GM18526 (cell line): ENCODE results near the gene OCRL.

Experiments used
- POLR2A ChIP-seq: IDR thresholded peaks from 3 replicates; pipeline ENCODE4 v1.6.1; 2011; ENCODE audit not compliant: insufficient read length; ENCODE audit errors: extremely low read depth

OCRL gene

DNA sequence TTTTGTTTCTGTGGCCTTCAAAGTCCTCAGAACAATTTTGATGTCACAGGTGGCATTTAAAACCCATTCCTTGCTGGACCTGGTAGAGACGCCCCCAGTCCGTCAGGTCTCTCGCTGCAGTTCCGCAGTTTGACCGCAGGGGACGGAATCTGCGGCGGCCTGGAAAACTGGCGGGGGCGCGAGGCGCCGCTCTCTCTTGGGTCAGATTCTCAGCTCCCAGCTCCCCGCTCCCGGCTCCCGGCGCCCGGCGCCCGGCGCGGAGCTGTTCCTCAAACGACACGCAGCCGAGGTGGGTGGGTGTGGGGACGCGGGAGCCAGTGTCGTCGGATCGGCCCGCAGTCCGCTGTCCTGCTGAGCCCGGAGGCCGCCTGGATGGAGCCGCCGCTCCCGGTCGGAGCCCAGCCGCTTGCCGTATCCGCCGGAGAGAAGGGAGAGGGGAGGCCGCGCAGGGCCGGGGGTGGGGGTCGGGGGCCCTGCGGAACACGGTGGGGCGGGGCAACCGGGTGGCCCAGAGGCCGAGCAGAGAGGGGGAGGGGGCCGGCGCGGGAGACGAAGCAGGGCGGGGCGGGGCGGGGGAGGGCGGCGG, at the start of gene OCRL:
Gene OCRL (plus strand): TSS at position 192 of the 586 bp plus-strand sequence. CDS start 181 bp downstream, at position 373.
- no peak for TF ChIP-seq POLR2A

DNA sequence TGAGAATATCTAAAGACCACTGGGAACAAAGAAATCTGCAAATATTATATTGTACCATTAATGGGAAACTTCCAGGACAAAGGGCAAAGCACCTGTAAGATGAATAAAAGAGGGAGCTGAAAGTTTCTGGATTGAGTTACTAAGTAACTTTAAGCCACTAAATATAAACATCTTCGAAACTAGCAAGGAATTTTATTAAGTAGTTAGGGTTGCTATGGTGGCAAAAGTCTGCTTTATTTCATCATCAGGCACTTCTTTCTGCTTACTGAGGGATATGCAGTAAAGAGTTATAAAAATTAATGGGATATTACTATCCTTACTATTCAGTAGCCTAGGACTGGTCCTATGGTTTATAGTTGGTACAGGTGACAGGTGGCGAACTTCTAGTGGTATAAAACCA, 49.7 kb upstream of the OCRL start:
- no peak for TF ChIP-seq POLR2A

DNA sequence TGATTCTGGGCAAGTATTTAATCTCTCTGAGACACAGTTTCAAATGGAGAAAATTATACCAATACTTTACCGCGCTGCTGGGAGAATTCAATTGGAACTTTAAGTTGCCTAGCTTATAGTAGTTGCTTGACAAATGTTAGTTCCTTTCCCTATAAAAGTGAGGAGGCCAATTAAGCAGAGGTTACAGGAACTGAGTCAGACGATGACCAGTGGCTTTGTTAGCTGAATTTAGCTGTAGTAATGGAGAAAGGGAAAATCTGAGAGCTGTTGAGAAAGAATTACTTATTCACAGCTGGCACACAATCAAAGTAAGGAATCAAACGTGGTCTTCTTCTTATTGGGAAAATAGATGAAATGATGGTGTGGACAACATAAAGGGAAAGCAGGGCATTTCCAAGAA, 46.4 kb upstream of the OCRL start:
- no peak for TF ChIP-seq POLR2A

DNA sequence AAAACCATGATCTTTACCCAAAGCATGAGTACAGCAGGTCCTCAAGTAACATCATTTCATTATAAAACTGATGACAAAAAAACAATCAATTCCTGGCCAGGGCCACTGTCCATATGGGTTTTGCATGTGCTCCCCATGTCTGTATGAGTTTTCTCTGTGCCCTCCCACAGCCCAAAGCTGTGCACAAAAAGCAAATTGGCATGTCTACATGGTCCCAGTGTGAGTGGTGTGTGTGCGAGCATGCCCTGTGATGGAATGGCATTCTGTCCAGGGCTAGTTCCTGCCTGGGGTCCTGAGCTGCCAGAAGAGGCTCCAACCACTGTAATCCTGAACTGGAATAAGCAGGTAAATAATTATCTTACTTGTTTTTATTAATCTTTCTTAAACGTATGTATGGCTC, 45.2 kb upstream of the OCRL start:
- no peak for TF ChIP-seq POLR2A

DNA sequence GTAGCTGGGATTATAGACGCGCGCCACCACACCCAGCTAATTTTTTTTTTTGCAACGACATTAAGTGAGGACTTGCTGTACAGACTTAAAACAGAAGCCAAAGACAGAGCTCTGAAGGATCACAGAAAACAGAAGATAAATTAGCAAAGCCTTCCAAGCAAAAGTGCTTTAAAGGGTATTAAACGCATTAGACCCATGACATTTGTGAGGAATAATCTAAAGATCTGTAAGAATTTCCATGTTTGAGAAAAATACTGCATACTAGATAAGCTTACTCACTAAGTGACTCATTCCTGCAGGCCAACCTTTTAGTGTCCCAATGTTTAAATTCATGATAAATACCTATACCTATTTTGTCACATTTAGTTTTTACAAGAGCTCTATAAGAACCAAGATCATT, 44.2 kb upstream of the OCRL start:
- TF ChIP-seq POLR2A = no peak

DNA sequence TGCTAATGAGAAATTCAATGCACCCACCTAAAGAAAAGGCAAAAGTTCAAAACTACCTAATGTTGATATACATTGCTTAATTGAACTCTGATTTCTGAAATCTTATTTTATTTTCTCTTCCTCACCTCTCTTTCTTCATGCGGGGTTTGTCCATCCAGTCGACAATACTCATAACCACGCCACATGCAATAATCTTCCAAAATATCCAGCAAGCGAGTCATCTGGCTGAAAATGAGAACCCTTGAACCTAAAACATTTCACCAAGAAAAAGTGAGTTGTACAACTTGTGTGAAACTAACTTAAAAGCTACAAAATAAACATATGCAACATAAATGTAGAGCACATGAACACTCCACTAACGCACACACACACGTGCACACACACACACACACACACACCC, 43.4 kb upstream of the OCRL start:
- TF ChIP-seq POLR2A = no peak

DNA sequence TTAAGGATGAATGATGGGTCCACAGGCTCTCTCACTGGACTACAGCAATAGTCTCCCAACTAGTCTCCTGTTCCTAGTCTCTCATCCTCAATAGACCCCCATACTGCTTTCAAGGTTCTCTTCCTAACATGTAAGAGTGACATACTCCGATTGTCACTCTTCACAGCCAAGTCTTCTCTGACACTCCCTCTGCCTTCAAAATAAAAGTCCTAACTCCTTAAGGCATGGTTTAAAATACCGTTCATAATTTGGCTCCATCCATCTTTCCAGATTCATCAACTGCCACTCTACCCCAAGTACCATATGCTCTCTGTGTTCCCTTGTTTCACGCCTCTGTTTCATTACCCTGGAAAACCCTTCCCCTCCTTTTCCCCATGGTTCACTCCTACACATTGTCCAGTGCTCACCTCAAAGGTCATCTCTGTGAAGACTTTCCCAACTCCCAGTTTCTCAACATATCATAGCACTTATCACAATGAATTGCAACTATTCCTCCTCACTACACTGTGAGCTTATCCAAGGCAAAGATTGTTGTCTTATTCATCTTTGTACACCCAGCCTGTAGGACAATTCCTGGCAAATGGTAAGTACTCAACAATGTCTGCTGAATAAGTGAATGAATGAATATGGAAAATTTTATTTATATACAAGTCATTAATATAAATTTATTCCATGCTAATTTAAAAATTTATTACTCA, 42.8 kb upstream of the OCRL start:
- TF ChIP-seq POLR2A = no peak

DNA sequence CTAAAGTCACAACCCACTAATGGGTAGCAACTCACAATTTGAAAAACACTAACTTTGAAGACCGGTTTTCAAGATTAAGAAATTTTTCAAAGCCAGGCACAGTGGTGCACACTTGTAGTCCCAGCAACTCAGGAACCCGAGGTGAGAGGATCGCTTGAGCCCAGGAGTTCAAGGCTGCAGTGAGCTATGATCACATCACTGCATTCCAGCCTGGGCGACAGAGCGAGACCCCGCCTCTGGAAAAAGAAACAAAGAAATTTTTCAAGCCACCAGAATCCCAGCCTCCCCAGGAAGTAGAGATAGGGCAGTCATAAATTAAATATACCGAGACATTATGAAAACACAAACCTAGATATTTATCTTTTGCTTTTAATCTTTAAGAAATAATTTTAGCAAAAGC, 29.7 kb upstream of the OCRL start:
- no peak for TF ChIP-seq POLR2A

DNA sequence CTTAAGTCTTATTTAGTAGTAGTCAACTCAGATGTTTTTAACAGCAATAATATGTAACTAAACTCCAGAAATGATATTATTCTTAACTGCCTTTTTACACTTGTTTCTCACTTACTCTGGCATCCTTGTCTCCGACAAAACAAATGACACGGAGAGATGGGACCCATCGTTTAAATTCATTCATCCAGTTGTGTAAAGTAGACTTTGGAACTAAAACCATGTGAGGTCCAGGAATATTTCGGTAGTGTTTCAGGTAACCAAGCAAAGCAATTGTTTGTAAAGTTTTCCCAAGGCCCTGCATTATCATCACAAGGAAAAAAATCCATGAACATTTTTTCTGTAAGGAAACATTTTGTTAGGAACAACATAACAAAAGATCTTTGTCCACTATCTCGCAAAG, 28.4 kb upstream of the OCRL start:
- no peak for TF ChIP-seq POLR2A

DNA sequence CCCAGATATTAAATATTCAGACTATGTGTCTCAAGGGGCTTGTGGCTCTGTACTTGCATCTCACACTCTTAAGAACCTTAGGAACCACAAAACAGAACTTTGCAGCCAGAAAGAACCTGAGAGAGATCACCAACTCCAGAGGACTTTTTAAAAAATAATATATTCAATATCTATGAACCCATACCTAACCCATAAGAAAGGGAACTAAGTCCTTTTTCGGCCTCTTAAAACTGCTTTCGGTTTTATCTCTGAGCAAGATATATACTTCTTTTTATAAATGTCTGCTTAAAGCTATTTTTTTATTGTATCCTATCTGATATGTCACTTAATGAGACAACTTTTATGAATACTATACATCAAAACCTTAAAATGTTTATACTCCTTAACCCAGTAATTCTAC, 27.6 kb upstream of the OCRL start:
- TF ChIP-seq POLR2A = no peak

DNA sequence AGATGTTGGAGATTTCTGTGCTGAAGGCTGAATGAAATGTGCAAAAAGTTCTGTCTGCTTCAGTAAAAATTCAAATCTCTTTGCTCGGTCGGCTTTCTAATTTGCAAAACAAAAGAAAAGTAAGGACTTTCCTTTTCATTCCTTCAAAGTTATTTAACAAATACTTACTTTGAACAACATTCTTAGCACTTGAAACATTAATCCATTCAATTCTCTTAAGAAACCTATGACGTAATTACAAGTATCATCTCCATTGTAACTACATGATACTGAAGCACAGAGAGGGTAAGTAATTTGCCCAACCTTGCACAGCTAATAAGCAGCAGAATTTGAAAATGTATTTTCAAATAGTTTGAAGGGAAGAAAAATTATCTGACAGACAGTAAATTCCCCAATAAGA, 23.7 kb upstream of the OCRL start:
- TF ChIP-seq POLR2A = no peak

DNA sequence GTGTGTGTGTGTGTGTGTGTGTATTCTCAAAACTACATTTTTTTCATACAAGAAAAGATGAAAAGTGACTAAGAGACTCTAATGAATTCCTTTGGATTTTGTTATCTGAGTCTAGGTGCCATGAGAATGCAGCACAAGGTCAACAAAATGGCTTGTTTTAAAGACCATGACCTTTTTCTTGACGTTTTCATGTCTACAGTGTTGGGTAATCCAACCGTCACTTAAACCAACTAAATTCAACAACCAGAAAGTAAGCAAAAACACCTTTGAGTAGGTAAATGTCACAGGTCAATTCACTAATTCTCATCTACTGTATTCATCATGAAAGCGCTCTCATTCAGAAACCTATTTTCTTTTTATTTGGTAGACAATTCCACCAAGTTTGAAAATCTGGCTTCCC, 19.9 kb upstream of the OCRL start:
- no peak for TF ChIP-seq POLR2A

DNA sequence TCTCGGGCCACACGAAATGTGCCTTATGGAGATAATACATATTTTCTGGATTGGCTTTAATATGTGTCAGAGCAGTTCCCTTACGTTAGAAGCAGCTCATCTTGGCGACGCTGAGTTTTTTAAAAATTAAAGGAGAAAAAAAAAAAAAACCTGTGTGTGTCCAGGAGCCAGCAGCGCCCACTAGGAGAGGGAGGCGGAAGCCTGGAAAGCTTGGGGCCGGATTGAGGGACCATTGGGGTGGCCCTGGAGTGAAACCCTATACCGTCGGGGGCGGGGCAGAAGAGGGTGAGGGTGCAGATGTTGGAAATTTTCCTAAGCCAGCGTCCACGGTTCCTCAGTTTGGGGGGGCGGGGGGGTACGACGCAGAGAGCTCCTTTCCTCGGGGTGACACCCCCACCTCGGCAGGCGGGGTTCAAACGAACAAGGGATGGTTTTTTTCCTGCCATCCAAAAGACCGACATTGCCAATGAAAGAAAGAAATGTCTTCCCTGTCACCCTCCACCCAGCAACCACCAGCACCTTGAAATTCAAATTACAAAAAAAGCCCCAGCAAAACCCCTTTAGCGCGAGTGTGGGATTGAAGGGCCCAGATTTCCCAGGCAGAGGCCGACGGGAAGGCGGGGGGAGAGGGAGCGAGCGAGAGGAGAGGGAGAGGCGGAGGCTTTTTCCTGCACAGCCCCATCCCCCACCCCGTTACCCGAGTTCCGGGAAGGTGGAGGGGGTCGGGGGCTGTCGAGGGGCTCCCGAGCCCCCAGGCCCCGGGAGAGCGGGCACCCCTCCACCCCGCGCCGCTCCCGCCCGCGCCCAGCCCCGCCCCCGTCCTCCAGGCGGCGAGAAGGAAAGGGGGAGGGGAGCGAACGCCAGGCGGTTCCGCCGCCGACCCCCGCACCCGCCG, 17.6 kb upstream of the OCRL start:
- TF ChIP-seq POLR2A = no peak

DNA sequence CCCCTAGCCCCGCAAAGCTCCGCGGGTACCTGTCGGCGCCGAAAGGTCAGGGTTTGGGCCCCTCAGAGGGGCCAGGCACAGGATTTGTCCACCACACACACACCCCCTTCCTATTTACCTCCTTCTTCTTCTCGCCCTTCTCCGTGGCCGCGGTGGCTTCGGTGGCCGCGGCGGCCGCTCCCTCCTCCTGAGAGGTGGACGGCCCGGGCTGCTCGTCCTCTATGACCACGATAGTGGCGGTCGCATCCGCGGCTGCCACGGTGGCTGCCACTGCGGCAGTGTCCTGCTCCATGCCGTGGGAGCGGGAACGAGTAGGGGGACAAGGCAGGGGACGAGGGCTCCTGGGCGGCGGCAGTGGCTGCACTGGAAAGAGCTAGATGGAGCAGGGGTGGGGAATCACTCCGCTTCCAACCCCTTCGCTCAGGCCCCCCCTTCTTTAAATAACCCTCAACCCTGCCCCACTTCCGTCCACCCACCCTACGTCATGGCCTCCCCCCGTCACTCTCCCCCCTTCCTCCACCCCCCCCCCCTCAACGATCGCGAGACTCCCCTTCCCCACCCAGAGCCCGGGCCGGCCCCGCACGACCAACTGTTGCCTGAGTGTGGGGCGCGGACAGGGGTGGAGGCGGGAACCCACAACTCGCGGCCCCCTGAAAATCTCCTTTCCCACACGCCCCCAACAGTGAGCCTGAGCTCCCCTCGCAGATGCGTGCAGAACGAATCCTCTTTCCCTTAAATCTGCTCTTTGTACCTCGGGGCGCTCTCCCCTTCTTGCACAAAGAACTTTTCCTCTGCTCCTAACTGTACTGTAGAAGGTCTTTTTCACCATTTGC, 16.8 kb upstream of the OCRL start, which contains the start of gene SMARCA1:
Gene SMARCA1 (minus strand): TSS at position 412 of the 833 bp plus-strand sequence. CDS start 120 bp downstream, at position 292.
- TF ChIP-seq POLR2A = no peak

DNA sequence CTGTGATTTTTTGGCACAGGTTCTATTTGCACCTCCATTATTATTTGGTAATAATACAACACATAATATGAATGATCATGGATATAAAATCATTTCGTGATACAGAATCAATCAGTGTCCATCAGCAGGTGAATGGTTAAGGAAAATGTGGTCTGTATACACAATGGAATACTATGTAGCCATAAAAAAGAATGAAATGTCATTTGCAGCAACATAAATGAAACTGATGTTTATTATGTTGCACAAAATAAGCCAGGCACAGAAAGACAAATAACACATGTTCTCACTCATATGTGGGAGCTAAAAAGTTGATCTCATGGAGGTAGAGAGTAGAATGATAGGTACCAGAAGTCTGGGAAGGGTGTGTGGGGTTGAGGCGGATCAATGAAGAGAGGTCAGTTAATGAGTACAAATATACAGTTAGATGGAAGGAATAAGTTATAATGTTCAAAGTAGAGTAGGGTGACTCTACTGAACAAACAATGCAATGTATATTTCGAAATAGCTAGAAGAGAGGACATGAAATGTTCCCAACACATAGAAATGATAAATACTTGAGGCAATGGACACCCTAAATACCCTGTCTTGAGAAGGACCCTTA, 15.7 kb upstream of the OCRL start:
- TF ChIP-seq POLR2A = no peak
